NCI-H510A (cell line): ENCODE data around the gene MTOR.

Experiments
- DNase-seq: peaks from one replicate; lab custom pipeline; 2025; lab: John Stamatoyannopoulos, UW

The MTOR gene

GRCh38 chr1:11216074-11216473 is 46.3 kb downstream of the MTOR start:
- no peak for DNase-seq

- DNase-seq: no peak
Measured at GRCh38 chr1:11215381-11216005, 46.9 kb downstream of the MTOR start.

- DNase-seq: no peak
Measured at GRCh38 chr1:11214698-11215380, 47.5 kb downstream of the MTOR start.

GRCh38 chr1:11211925-11212587 is 50.3 kb downstream of the MTOR start:
- no peak for DNase-seq

- no peak for DNase-seq
Measured at GRCh38 chr1:11211461-11211860, 50.9 kb downstream of the MTOR start.

GRCh38 chr1:11207898-11208611 is 54.3 kb downstream of the MTOR start:
- DNase-seq: no peak

- no peak for DNase-seq
Measured at GRCh38 chr1:11204396-11205190, 57.8 kb downstream of the MTOR start.

GRCh38 chr1:11198851-11199594 is 63.3 kb downstream of the MTOR start:
- DNase-seq: peak; percentile 40

GRCh38 chr1:11198257-11198656 is 64.1 kb downstream of the MTOR start:
- no peak for DNase-seq

- no peak for DNase-seq
Measured at GRCh38 chr1:11197359-11197758, 65.0 kb downstream of the MTOR start.

GRCh38 chr1:11196945-11197344 is 65.4 kb downstream of the MTOR start:
- no peak for DNase-seq

- DNase-seq: no peak
Measured at GRCh38 chr1:11194407-11195176, 67.8 kb downstream of the MTOR start.

- DNase-seq: no peak
Measured at GRCh38 chr1:11193376-11193775, 69.0 kb downstream of the MTOR start.

GRCh38 chr1:11188858-11189451 is 73.4 kb downstream of the MTOR start, which contains the start of gene ANGPTL7:
ANGPTL7 (plus strand) TSS chr1:11189355; CDS start chr1:11189580, 225 bp downstream.
- no peak for DNase-seq

GRCh38 chr1:11188381-11188780 is 74.0 kb downstream of the MTOR start:
- no peak for DNase-seq

- DNase-seq: no peak
Measured at GRCh38 chr1:11187931-11188330, 74.4 kb downstream of the MTOR start.

GRCh38 chr1:11187494-11187893 is 74.9 kb downstream of the MTOR start:
- DNase-seq: no peak

- DNase-seq: no peak
Measured at GRCh38 chr1:11187000-11187399, 75.4 kb downstream of the MTOR start.

GRCh38 chr1:11184973-11185372 is 77.4 kb downstream of the MTOR start:
- DNase-seq: no peak

GRCh38 chr1:11182884-11183283 is 79.5 kb downstream of the MTOR start:
- no peak for DNase-seq
